ENCODE measurements around the gene RPP25. TPM values are rescaled to one million over a fixed set of nuclear protein-coding genes. Genes with fewer than 3 reads are reported as not detected.

RPP25 gene
- 2.1 and 2.9 TPM in 2 replicates for total RNA-seq

GRCh38 chr15:74956648-74957475 is at the start of gene RPP25:
Gene RPP25 (minus strand): TSS chr15:74956772. CDS start chr15:74956583, 189 bp downstream.

GRCh38 chr15:74995182-74995778 is 38.7 kb upstream of the RPP25 start, which contains the start of gene SCAMP5:
Gene SCAMP5 (plus strand): TSS chr15:74995563. CDS start chr15:75011840, 16,277 bp downstream.

GRCh38 chr15:74937590-74938371 is 18.8 kb downstream of the RPP25 start, which contains the start of gene COX5A:
Gene COX5A (minus strand): TSS chr15:74938073. CDS start chr15:74938014, 59 bp downstream.

GRCh38 chr15:74906450-74907162 is 50.0 kb downstream of the RPP25 start, which contains the start of gene FAM219B:
Gene FAM219B (minus strand): TSS chr15:74906851. CDS start chr15:74906800, 51 bp downstream.

Other genes starting within 250 kb of the RPP25 start
- 0.12 TPM in 1 of 2 replicates, not detected in the other for gene CYP1A1, start 231.2 kb downstream of the RPP25 start, total RNA-seq
- gene CYP1A2, start 207.9 kb downstream of the RPP25 start, total RNA-seq, result not detected in 2 replicates
- gene CSK, start 174.7 kb downstream of the RPP25 start, total RNA-seq, result 26.5 and 32.9 TPM in 2 replicates
- 0.11 TPM in 1 of 2 replicates, not detected in the other for gene LMAN1L, start 143.9 kb downstream of the RPP25 start, total RNA-seq
- gene CPLX3, start 130.1 kb downstream of the RPP25 start, total RNA-seq, result not detected in 2 replicates
- gene ULK3, start 113.6 kb downstream of the RPP25 start, total RNA-seq, result 15.2 and 15.8 TPM in 2 replicates
- 21.2 and 22.6 TPM in 2 replicates for gene SCAMP2, start 83.4 kb downstream of the RPP25 start, total RNA-seq
- 59.5 and 65.6 TPM in 2 replicates for gene MPI, start 66.7 kb downstream of the RPP25 start, total RNA-seq
- 48.5 and 56.0 TPM in 2 replicates for gene FAM219B, start 49.9 kb downstream of the RPP25 start, total RNA-seq
- gene COX5A, start 18.7 kb downstream of the RPP25 start, total RNA-seq, result 34.6 and 45.7 TPM in 2 replicates
- 0.44 and 2.0 TPM in 2 replicates for gene SCAMP5, start 38.8 kb upstream of the RPP25 start, total RNA-seq
- 9.2 and 16.0 TPM in 2 replicates for gene PPCDC, start 66.8 kb upstream of the RPP25 start, total RNA-seq
- 2.1 and 4.0 TPM in 2 replicates for gene C15orf39, start 245.1 kb upstream of the RPP25 start, total RNA-seq

All from uterine smooth muscle cell (primary cell).